ENCODE measurements around the gene SLC25A26. TPM values are rescaled to one million over a fixed set of nuclear protein-coding genes. Genes with fewer than 3 reads are reported as not detected.

SLC25A26 gene
- polyA plus RNA-seq, 1 experiment = 16.4 TPM

DNA sequence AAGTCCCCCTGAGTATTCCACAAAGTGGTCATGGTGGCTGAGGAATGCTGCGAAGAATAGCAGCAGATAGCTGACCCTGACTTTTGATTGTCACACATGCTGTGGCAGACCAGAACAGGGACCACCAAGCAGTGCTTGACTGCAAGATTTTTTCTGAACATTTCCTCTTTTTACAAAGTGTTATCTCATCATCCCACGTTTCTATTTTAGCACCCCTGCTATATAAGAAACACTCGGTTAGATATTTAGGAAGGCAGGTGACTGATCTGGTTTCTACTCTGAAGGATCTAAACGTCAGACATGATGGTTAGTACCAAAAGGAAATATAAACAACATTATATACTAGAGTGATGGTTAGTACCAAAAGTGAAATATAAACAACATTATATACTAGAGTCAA, 9.1 kb downstream of the SLC25A26 start:
- no peak overlapping the region for H3K27ac ChIP-seq (ENCODE audit: low read depth, low read length)
- TF ChIP-seq, protein P1, sequence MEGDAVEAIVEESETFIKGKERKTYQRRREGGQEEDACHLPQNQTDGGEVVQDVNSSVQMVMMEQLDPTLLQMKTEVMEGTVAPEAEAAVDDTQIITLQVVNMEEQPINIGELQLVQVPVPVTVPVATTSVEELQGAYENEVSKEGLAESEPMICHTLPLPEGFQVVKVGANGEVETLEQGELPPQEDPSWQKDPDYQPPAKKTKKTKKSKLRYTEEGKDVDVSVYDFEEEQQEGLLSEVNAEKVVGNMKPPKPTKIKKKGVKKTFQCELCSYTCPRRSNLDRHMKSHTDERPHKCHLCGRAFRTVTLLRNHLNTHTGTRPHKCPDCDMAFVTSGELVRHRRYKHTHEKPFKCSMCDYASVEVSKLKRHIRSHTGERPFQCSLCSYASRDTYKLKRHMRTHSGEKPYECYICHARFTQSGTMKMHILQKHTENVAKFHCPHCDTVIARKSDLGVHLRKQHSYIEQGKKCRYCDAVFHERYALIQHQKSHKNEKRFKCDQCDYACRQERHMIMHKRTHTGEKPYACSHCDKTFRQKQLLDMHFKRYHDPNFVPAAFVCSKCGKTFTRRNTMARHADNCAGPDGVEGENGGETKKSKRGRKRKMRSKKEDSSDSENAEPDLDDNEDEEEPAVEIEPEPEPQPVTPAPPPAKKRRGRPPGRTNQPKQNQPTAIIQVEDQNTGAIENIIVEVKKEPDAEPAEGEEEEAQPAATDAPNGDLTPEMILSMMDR (IDR thresholded peaks at IDR 0.05; ENCODE audit: low read depth, low read length) = no peak
- DNase-seq (ENCODE audit: low read depth, low spot score) = no peak
- no peaks in the 10 kb centered on the region for H3K9me3 ChIP-seq (ENCODE audit: control insufficient read depth, insufficient read depth, low read length)
- CTCF ChIA-PET = interaction anchor here (0.7 kb wide), 1 partner anchor 233 kb away, joined by 6 read pairs; no protein-coding TSS in a partner anchor
- H3K27me3 ChIP-seq (ENCODE audit: control insufficient read depth, insufficient read depth, low read length) = no peaks in the 10 kb centered on the region
- no peak overlapping the region for H3K4me3 ChIP-seq (ENCODE audit: low read depth, low read length)
- POLR2A ChIA-PET = no interaction called here

DNA sequence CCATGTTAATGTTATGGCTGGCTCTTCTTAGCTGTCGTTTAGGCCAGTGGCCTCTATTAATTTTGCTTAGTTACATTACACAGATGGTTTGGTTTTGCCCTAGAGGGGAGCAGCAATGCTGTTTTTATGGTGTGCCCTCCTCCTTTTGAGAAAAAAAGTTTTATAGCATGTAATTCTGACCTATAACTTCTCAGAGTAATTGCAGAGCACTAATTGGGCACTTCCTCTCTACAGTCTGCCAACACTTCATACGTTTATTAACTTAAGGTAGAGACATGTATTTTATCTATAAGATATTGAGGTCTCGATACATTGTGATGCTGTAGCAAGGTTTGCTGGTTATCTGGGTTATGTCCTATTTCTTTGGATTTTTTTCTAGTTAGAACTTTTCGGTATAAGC, 12.2 kb downstream of the SLC25A26 start:
- no peak overlapping the region for H3K4me3 ChIP-seq (ENCODE audit: low read depth, low read length)
- no peak overlapping the region for H3K27ac ChIP-seq (ENCODE audit: low read depth, low read length)
- ChIA-PET CTCF (no interaction called here), POLR2A (no interaction called here)
- no peaks in the 10 kb centered on the region for H3K27me3 ChIP-seq (ENCODE audit: control insufficient read depth, insufficient read depth, low read length)
- DNase-seq (ENCODE audit: low read depth, low spot score) = no peak
- no peaks in the 10 kb centered on the region for H3K9me3 ChIP-seq (ENCODE audit: control insufficient read depth, insufficient read depth, low read length)
- TF ChIP-seq, protein P1 (IDR thresholded peaks at IDR 0.05; ENCODE audit: low read depth, low read length) = no peak

DNA sequence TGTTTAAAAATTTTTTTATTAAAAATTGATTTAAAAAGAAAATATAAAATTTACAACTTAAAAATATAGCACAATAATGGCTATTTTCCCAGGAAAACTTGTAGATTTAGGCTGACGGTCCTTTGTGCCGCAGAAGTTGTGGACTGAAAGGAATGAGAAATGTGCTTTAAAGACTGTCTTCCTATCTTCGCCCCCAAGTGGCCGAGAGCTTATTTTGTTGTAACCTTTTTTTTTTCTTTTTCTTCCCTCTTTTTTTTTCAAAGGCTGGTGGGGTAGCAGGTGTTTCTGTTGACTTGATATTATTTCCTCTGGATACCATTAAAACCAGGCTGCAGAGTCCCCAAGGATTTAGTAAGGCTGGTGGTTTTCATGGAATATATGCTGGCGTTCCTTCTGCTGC, 15.5 kb downstream of the SLC25A26 start:
- Histone ChIP-seq H3K9me3 (ENCODE audit: control insufficient read depth, insufficient read depth, low read length) (no peaks in the 10 kb centered on the region), H3K27ac (ENCODE audit: low read depth, low read length) (no peak overlapping the region), H3K4me3 (ENCODE audit: low read depth, low read length) (no peak overlapping the region), H3K27me3 (ENCODE audit: control insufficient read depth, insufficient read depth, low read length) (no peaks in the 10 kb centered on the region)
- POLR2A ChIA-PET = no interaction called here
- no peak for DNase-seq (ENCODE audit: low read depth, low spot score)
- TF ChIP-seq, protein P1 (IDR thresholded peaks at IDR 0.05; ENCODE audit: low read depth, low read length) = no peak; the same call in 1 of the 2 replicates
- CTCF ChIA-PET = interaction anchor here (0.6 to 1.7 kb wide), 8 partner anchors 12 to 812 kb away, joined by 3 to 10 read pairs (median 3); no protein-coding TSS in a partner anchor

DNA sequence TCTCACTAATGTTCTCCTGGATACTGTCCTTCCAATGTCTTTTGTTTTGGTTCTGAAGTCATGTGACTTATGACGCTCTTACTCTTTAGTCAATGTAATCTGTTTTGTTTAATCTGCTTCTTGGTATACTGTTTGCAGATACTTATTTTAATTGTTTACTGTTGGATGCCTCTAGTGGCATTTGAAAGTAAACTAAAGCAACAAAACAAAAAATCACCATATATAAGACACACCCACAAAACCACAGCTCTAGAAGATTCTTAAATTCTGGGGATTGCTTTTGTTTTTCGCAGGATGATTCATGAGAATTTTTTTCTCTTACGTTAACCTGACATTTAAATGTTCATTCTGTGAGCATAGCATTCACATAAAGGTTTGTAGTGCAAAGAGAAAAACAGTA, 16.8 kb downstream of the SLC25A26 start:
- Histone ChIP-seq H3K27me3 (ENCODE audit: control insufficient read depth, insufficient read depth, low read length) (no peaks in the 10 kb centered on the region), H3K4me3 (ENCODE audit: low read depth, low read length) (no peak overlapping the region), H3K27ac (ENCODE audit: low read depth, low read length) (no peak overlapping the region), H3K9me3 (ENCODE audit: control insufficient read depth, insufficient read depth, low read length) (no peaks in the 10 kb centered on the region)
- CTCF ChIA-PET = interaction anchor here (0.6 kb wide), 1 partner anchor 350 kb away, joined by 3 read pairs; no protein-coding TSS in a partner anchor
- POLR2A ChIA-PET = interaction anchor here (0.6 kb wide), 1 partner anchor 782 kb away, joined by 3 read pairs; no protein-coding TSS in a partner anchor
- TF ChIP-seq, protein P1 (IDR thresholded peaks at IDR 0.05; ENCODE audit: low read depth, low read length) = no peak
- no peak for DNase-seq (ENCODE audit: low read depth, low spot score)

DNA sequence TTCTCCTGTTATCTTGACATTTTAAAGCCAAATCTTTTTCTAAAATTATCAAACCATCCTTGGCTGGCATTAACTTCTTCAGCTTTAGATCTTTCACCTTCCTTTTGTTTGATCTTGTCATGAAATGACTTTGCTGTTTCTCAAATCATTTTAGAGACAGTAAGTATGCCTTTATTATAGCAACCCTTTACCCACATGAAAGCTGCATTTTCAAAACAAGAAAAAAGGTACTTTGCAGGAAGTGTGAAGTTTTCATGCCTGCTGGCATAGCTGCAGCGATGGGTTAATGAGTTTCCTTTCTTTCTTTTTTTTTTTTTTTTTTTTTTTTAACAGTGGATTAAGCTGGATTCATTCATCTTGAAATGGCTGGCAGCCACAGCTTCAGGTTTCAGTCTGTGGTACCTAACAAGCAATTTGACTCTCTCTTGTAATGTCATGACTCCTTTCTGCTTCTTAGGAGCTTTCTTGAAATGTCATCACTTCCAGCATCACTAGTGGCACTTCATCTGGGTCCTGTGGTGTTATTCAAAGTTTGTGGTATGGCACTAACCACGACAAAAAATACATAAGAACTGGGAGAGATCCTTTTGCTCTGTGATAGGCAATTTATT, 18.8 kb downstream of the SLC25A26 start:
- CTCF ChIA-PET = interaction anchor here (1.0 kb wide), 1 partner anchor 15 kb away, joined by 3 read pairs; no protein-coding TSS in a partner anchor
- no peaks in the 10 kb centered on the region for H3K27me3 ChIP-seq (ENCODE audit: control insufficient read depth, insufficient read depth, low read length)
- no peak overlapping the region for H3K27ac ChIP-seq (ENCODE audit: low read depth, low read length)
- POLR2A ChIA-PET = interaction anchor here (0.8 kb wide), 1 partner anchor 870 kb away, joined by 8 read pairs; no protein-coding TSS in a partner anchor
- no peaks in the 10 kb centered on the region for H3K9me3 ChIP-seq (ENCODE audit: control insufficient read depth, insufficient read depth, low read length)
- H3K4me3 ChIP-seq (ENCODE audit: low read depth, low read length) = no peak overlapping the region
- DNase-seq (ENCODE audit: low read depth, low spot score) = no peak
- TF ChIP-seq, protein P1 (IDR thresholded peaks at IDR 0.05; ENCODE audit: low read depth, low read length) = no peak
